Hepatocyte (in vitro differentiated cells): Measurements from ENCODE around the gene SLC4A8. TPM values are rescaled to one million over a fixed set of nuclear protein-coding genes. Genes with fewer than 3 reads are reported as not detected.

ENCODE experiments used
- DNase-seq: peaks from one replicate; pipeline ENCODE4 v3.0.0-alpha.2; 2016; ENCODE audit warnings: low spot score
- H2AFZ ChIP-seq: fragments of 200-600 bp; sonication (generic); 2 replicates; pipeline ENCODE4 v1.6.0; 2016; ENCODE audit warnings: antibody characterized with exemption, mild to moderate bottlenecking
- H3K27ac ChIP-seq: fragments of 200-600 bp; sonication (generic); 2 replicates; pipeline ENCODE4 v1.5.1; 2016; ENCODE audit warnings: mild to moderate bottlenecking
- H3K27me3 ChIP-seq: fragments of 200-600 bp; sonication (generic); 2 replicates; pipeline ENCODE4 v1.6.1; 2016
- H3K36me3 ChIP-seq: fragments of 200-600 bp; sonication (generic); replicated peaks from 2 replicates; pipeline ENCODE4 v1.5.1; 2016; ENCODE audit warnings: low read depth; ENCODE audit not compliant: insufficient read depth
- H3K4me1 ChIP-seq: fragments of 200-600 bp; sonication (generic); 2 replicates; pipeline ENCODE4 v1.5.1; 2016; ENCODE audit warnings: mild to moderate bottlenecking, moderate library complexity; ENCODE audit not compliant: insufficient read depth
- H3K4me2 ChIP-seq: fragments of 200-600 bp; sonication (generic); 2 replicates; pipeline ENCODE4 v1.6.0; 2016
- H3K4me3 ChIP-seq: fragments of 200-600 bp; sonication (generic); 2 replicates; pipeline ENCODE4 v1.5.1; 2016; ENCODE audit warnings: mild to moderate bottlenecking
- H3K79me2 ChIP-seq: fragments of 200-600 bp; sonication (generic); 2 replicates; pipeline ENCODE4 v1.6.0; 2017; ENCODE audit warnings: mild to moderate bottlenecking
- H3K9me2 ChIP-seq: fragments of 200-600 bp; sonication (generic); replicated peaks from 2 replicates; pipeline ENCODE4 v1.6.0; 2017; ENCODE audit warnings: mild to moderate bottlenecking; ENCODE audit not compliant: insufficient read depth
- H3K9me3 ChIP-seq: fragments of 200-600 bp; sonication (generic); 2 replicates; pipeline ENCODE4 v1.5.1; 2016; ENCODE audit warnings: low read depth, mild to moderate bottlenecking
- H4K20me1 ChIP-seq: fragments of 200-600 bp; sonication (generic); 2 replicates; pipeline ENCODE4 v1.6.0; 2016; ENCODE audit warnings: mild to moderate bottlenecking; ENCODE audit not compliant: insufficient read depth, poor library complexity, severe bottlenecking
- CTCF ChIP-seq: fragments of 200-600 bp; sonication (generic); IDR thresholded peaks from 2 replicates; pipeline ENCODE4 v1.5.1; 2016; ENCODE audit warnings: antibody characterized with exemption, mild to moderate bottlenecking; ENCODE audit not compliant: poor library complexity
- EZH2 ChIP-seq: fragments of 200-600 bp; sonication (generic); IDR thresholded peaks from 2 replicates; pipeline ENCODE4 v1.6.1; 2016; ENCODE audit warnings: antibody characterized with exemption, mild to moderate bottlenecking, borderline replicate concordance
- EZH2phosphoT487 ChIP-seq: fragments of 200-600 bp; sonication (generic); IDR thresholded peaks from one replicate; pipeline ENCODE4 v1.6.1; 2018; ENCODE audit warnings: antibody characterized with exemption, mild to moderate bottlenecking, low read depth, moderate library complexity; ENCODE audit not compliant: unreplicated experiment, severe bottlenecking
- WGBS: methylation state at CpG from one replicate; pipeline ENCODE4 v1.1.6; 2016; ENCODE audit warnings: low lambda C conversion rate; ENCODE audit errors: missing lambda C conversion rate; 5-methylcytosine and 5-hydroxymethylcytosine counted together
- polyA plus RNA-seq: library from polyadenylated mRNA; unstranded; fragments of >200 nt; fragmentation: Nextera tagmentation; extraction: Ambion mirVana; gene quantifications from 2 replicates; pipeline ENCODE4 v1.2.1, GENCODE V29; 2016
- total RNA-seq: library from RNA; depleted of rRNA; stranded (reverse); fragments of >200 nt; gene quantifications from 2 replicates; pipeline ENCODE4 v1.2.3, GENCODE V29; 2014

SLC4A8 gene
- total and polyA plus RNA-seq, 2 experiments from 2014 or later, result 14.9 to 18.0 TPM

- no peaks in the 10 kb centered on the region for H3K27me3 ChIP-seq
- no peak for DNase-seq
- no peaks in the 10 kb centered on the region for H4K20me1 ChIP-seq
- no peak overlapping the region for H3K27ac ChIP-seq
- no peaks in the 10 kb centered on the region for H3K9me3 ChIP-seq
- no peaks in the 10 kb centered on the region for H3K36me3 ChIP-seq
- no peak overlapping the region for H3K4me3 ChIP-seq
- H3K79me2 ChIP-seq, result no peaks in the 10 kb centered on the region
- H3K4me1 ChIP-seq, result peaks cover 11% of the 10 kb centered on the region
- H3K9me2 ChIP-seq, result no peaks in the 10 kb centered on the region
- H3K4me2 ChIP-seq, result no peak overlapping the region
- WGBS, result 89% methylated on average over 9 of the region's 9 CpGs
- H2AFZ ChIP-seq, result no peak overlapping the region
- no peak for TF ChIP-seq EZH2phosphoT487
- TF ChIP-seq EZH2, result no peak
- no peak for TF ChIP-seq CTCF
Measured at GRCh38 chr12:51521554-51522276, 97.1 kb downstream of the SLC4A8 start.

GRCh38 chr12:51522696-51523095 lies 98.1 kb downstream of the SLC4A8 start:
- 55% methylated on average over 5 of the region's 5 CpGs for WGBS
- peaks cover 11% of the 10 kb centered on the region for H3K4me1 ChIP-seq
- DNase-seq, result no peak
- no peak overlapping the region for H3K4me3 ChIP-seq
- H3K27ac ChIP-seq, result no peak overlapping the region
- no peaks in the 10 kb centered on the region for H3K27me3 ChIP-seq
- no peaks in the 10 kb centered on the region for H3K79me2 ChIP-seq
- no peaks in the 10 kb centered on the region for H3K9me3 ChIP-seq
- H2AFZ ChIP-seq, result no peak overlapping the region
- TF ChIP-seq CTCF (no peak), EZH2 (no peak), EZH2phosphoT487 (no peak)
- no peak overlapping the region for H3K4me2 ChIP-seq
- H3K9me2 ChIP-seq, result no peaks in the 10 kb centered on the region
- H4K20me1 ChIP-seq, result no peaks in the 10 kb centered on the region
- no peaks in the 10 kb centered on the region for H3K36me3 ChIP-seq

- WGBS, result 30% methylated on average over 5 of the region's 6 CpGs
- Histone ChIP-seq H3K9me2 (no peaks in the 10 kb centered on the region), H3K9me3 (no peaks in the 10 kb centered on the region), H3K27me3 (no peaks in the 10 kb centered on the region), H3K4me2 (no peak overlapping the region), H3K4me3 (no peak overlapping the region), H2AFZ (no peak overlapping the region), H3K36me3 (no peaks in the 10 kb centered on the region), H3K27ac (no peak overlapping the region), H3K4me1 (peaks cover 19% of the 10 kb centered on the region), H3K79me2 (no peaks in the 10 kb centered on the region), H4K20me1 (no peaks in the 10 kb centered on the region)
- no peak for DNase-seq
- TF ChIP-seq EZH2phosphoT487 (no peak), CTCF (no peak), EZH2 (no peak)
Measured at GRCh38 chr12:51524386-51524901, 99.8 kb downstream of the SLC4A8 start.
